DOHH2 (cell line): ENCODE data around the gene S100B.

Experiments
- CTCF ChIP-seq: fragments of 200-600 bp; sonication (generic); IDR thresholded peaks from one replicate; pipeline ENCODE4 v1.5.1; 2014; ENCODE audit warnings: antibody characterized with exemption, mild to moderate bottlenecking, low read depth, low read length; ENCODE audit not compliant: poor library complexity, severe bottlenecking
- EZH2phosphoT487 ChIP-seq: fragments of 200-600 bp; sonication (generic); IDR thresholded peaks from 2 replicates; pipeline ENCODE4 v1.6.1; 2017; ENCODE audit warnings: borderline replicate concordance, mild to moderate bottlenecking, antibody characterized with exemption, low read length, moderate library complexity, mixed read lengths

DNA sequence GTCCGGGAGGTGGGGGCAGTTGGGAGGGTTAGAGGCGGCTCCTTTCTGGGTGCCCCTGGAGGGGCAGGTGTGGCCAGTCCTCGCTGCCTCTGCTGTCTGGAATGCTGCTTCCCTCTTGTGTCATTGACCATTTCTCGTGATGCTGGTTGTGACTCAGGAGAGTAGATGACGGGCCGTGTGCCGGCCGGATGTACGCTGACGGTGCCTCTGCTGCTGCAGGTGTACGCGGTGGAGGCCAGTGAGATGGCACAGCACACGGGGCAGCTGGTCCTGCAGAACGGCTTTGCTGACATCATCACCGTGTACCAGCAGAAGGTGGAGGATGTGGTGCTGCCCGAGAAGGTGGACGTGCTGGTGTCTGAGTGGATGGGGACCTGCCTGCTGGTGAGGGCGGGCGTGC is 44.5 kb upstream of the S100B start:
- TF ChIP-seq EZH2phosphoT487, result no peak
- TF ChIP-seq CTCF, result no peak
